IMR-90 (cell line): Measurements from ENCODE around the gene NOL4. TPM values are rescaled to one million over a fixed set of nuclear protein-coding genes. Genes with fewer than 3 reads are reported as not detected.

Experiments
- ATAC-seq: fragments of 200-7000 bp; cut with Tn5 transposase; 2 replicates; pipeline ENCODE4 v1.9.1; 2020; ENCODE audit warnings: low read depth, mild to moderate bottlenecking, moderate library complexity
- BruUV-seq: library from RNA; stranded (reverse); fragments of 400-500 nt; replicated peaks from 2 replicates; lab custom pipeline; 2021; lab: Mats Ljungman, UMichigan
- CTCF ChIA-PET: fragments of 300-600 bp; formaldehyde crosslinking; extraction: SDS; loops from one replicate; lab custom pipeline; 2021; ENCODE audit warnings: antibody characterized with exemption; lab: Yijun Ruan, JAX
- POLR2A ChIA-PET: fragments of 300-600 bp; sonication (Branson Sonifier 250); formaldehyde crosslinking; loops from one replicate; lab custom pipeline; 2022; ENCODE audit warnings: antibody characterized with exemption; ENCODE audit not compliant: unreplicated experiment; lab: Charles Lee
- DNase-seq: peaks from one replicate; pipeline ENCODE4 v3.0.0; 2013
- H2AFZ ChIP-seq: replicated peaks from 2 replicates; pipeline ENCODE3; 2013; ENCODE audit warnings: low read length, mild to moderate bottlenecking; ENCODE audit not compliant: poor library complexity
- H2AK5ac ChIP-seq: 2 replicates; pipeline ENCODE4 v1.6.1; 2013; ENCODE audit warnings: low read depth, low read length, inconsistent platforms
- H2AK9ac ChIP-seq: replicated peaks from 2 replicates; pipeline ENCODE3; 2013; ENCODE audit warnings: mild to moderate bottlenecking, low read depth, low read length, moderate library complexity; ENCODE audit not compliant: poor library complexity
- H2BK120ac ChIP-seq: 2 replicates; pipeline ENCODE4 v1.6.1; 2013; ENCODE audit warnings: low read depth, low read length, inconsistent platforms
- H2BK15ac ChIP-seq: 3 replicates; pipeline ENCODE4 v1.6.1; 2013; ENCODE audit warnings: low read depth, low read length, inconsistent platforms
- H2BK20ac ChIP-seq: 2 replicates; pipeline ENCODE4 v1.6.1; 2013; ENCODE audit warnings: low read depth, mild to moderate bottlenecking, inconsistent platforms, low read length, moderate library complexity
- H2BK5ac ChIP-seq: 2 replicates; pipeline ENCODE4 v1.6.1; 2013; ENCODE audit warnings: mild to moderate bottlenecking, low read depth, low read length, inconsistent platforms; ENCODE audit not compliant: poor library complexity, severe bottlenecking
- H3K14ac ChIP-seq: replicated peaks from 2 replicates; pipeline ENCODE4 v1.6.1; 2013; ENCODE audit warnings: low read depth, low read length, inconsistent platforms
- H3K18ac ChIP-seq: 2 replicates; pipeline ENCODE4 v1.6.1; 2013; ENCODE audit warnings: low read depth, low read length, control low read depth
- H3K23ac ChIP-seq: 2 replicates; pipeline ENCODE4 v1.6.1; 2013; ENCODE audit warnings: low read depth, low read length, inconsistent platforms
- H3K27ac ChIP-seq: 2 replicates; pipeline ENCODE4 v1.5.1; 2013; ENCODE audit warnings: mild to moderate bottlenecking, control low read depth, low read length; ENCODE audit not compliant: insufficient read depth
- H3K27me3 ChIP-seq: 2 replicates; pipeline ENCODE4 v1.6.1; 2013; ENCODE audit warnings: low read length; ENCODE audit not compliant: control insufficient read depth, insufficient read depth
- H3K36me3 ChIP-seq: 2 replicates; pipeline ENCODE4 v1.6.1; 2013; ENCODE audit warnings: low read length, mixed read lengths; ENCODE audit not compliant: control insufficient read depth, insufficient read depth
- H3K4ac ChIP-seq: 2 replicates; pipeline ENCODE4 v1.6.1; 2013; ENCODE audit warnings: low read depth, low read length, inconsistent platforms
- H3K4me1 ChIP-seq: 2 replicates; pipeline ENCODE4 v1.6.1; 2013; ENCODE audit warnings: low read length, mixed read lengths; ENCODE audit not compliant: control insufficient read depth, insufficient read depth
- H3K4me2 ChIP-seq: 2 replicates; pipeline ENCODE4 v1.6.1; 2013; ENCODE audit warnings: low read depth, mild to moderate bottlenecking, control low read depth, low read length, moderate library complexity
- H3K4me3 ChIP-seq: 2 replicates; pipeline ENCODE4 v1.5.1; 2013; ENCODE audit warnings: low read depth, mild to moderate bottlenecking, control low read depth, low read length, moderate library complexity; ENCODE audit not compliant: insufficient read depth
- H3K56ac ChIP-seq: 2 replicates; pipeline ENCODE4 v1.6.1; 2013; ENCODE audit warnings: low read length, inconsistent platforms; ENCODE audit not compliant: insufficient read depth; ENCODE audit errors: extremely low read depth
- H3K79me1 ChIP-seq, 2 experiments: 2 replicates each; pipeline ENCODE4 v1.6.1; 2013; ENCODE audit warnings: low read length in 2 of 2, inconsistent platforms in 1 of 2, low read depth in 1 of 2
- H3K9ac ChIP-seq: 2 replicates; pipeline ENCODE4 v1.6.1; 2013; ENCODE audit warnings: low read depth, low read length, control low read depth
- H3K9me1 ChIP-seq: 2 replicates; pipeline ENCODE4 v1.6.1; 2013; ENCODE audit warnings: low read length, inconsistent platforms; ENCODE audit not compliant: insufficient read depth
- H3K9me3 ChIP-seq: 2 replicates; pipeline ENCODE4 v1.6.1; 2013; ENCODE audit warnings: low read length; ENCODE audit not compliant: control insufficient read depth, insufficient read depth
- H4K20me1 ChIP-seq: 2 replicates; pipeline ENCODE4 v1.6.1; 2013; ENCODE audit warnings: low read length, inconsistent platforms; ENCODE audit not compliant: insufficient read depth
- H4K5ac ChIP-seq: 2 replicates; pipeline ENCODE4 v1.6.1; 2013; ENCODE audit warnings: mild to moderate bottlenecking, low read depth, low read length, control low read depth
- H4K8ac ChIP-seq, 2 experiments: 2 replicates each; pipeline ENCODE4 v1.6.1; 2013; ENCODE audit warnings: low read depth in 2 of 2, low read length in 2 of 2, control low read depth in 1 of 2, inconsistent platforms in 1 of 2
- H4K91ac ChIP-seq: 2 replicates; pipeline ENCODE4 v1.6.1; 2013; ENCODE audit warnings: low read depth, low read length, inconsistent platforms; ENCODE audit not compliant: insufficient read depth
- MAFK ChIP-seq: IDR thresholded peaks from 2 replicates; pipeline ENCODE4 v1.6.1; 2012; ENCODE audit warnings: low read depth, low read length, improper control_type of control experiment
- RAD21 ChIP-seq: IDR thresholded peaks from 2 replicates; pipeline ENCODE4 v1.6.1; 2012; ENCODE audit warnings: low read length, improper control_type of control experiment
- RFX5 ChIP-seq: IDR thresholded peaks from 2 replicates; pipeline ENCODE4 v1.8.0; 2012; ENCODE audit warnings: low read depth, mild to moderate bottlenecking, low read length, moderate library complexity
- WGBS, 2 experiments: methylation state at CpG; one replicate each; pipeline versions ENCODE4 v1.1.5 to v1.1.7; 2013; ENCODE audit warnings: missing lambda C conversion rate in 2 of 2; ENCODE audit not compliant: insufficient read length in 1 of 2; ENCODE audit errors: extremely low coverage in 2 of 2; 5-methylcytosine and 5-hydroxymethylcytosine counted together
- dilution Hi-C: fragments of 300-500 bp; cut with HindIII; formaldehyde crosslinking; loops from one replicate; pipeline ENCODE4 v1.14.3; 2018; ENCODE audit warnings: low sequenced_read_pairs; ENCODE audit not compliant: unreplicated experiment
- in situ Hi-C: fragments of 300-500 bp; cut with MboI; formaldehyde crosslinking; loops from 3 replicates; pipeline ENCODE4 v1.14.3; 2019; ENCODE audit warnings: low sequenced_read_pairs, inconsistent platforms, mixed read lengths
- intact Hi-C: fragments of 100-400 bp; cut with micrococcal nuclease; formaldehyde crosslinking; loops from 2 replicates; pipeline ENCODE4 v1.10.0; 2022
- polyA plus RNA-seq, 3 experiments: library from polyadenylated mRNA; depleted of rRNA; stranded (reverse); fragments of >200 nt; gene quantifications; 2 replicates each; pipeline ENCODE4 v1.2.3, GENCODE V29; 2012; ENCODE audit warnings: low replicate concordance in 1 of 3
- total RNA-seq: library from RNA; depleted of rRNA; stranded (reverse); fragments of >200 nt; gene quantifications from 2 replicates; pipeline ENCODE4 v1.2.3, GENCODE V29; 2012

Gene NOL4
- total and polyA plus RNA-seq, 2 of the 4 experiments (the other 2 are of a cell fraction), result not detected

DNA sequence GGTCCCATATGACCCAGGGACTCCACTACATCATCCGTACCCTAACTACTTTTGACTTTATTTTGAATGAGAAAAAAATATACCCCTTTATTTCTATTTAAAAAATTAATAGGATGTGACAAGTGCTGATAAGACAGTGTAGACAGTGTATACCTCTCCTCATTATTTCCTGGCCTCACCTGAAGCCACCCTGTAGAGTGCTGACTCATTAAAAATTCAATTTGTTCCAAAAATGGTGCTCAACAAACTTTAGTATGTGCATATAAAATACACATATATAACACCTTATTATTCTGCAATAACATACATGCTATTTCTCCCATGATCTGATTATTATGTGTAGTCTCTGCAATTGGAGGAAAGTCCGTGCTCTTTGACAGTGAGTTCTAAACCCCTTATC lies 20.8 kb downstream of the NOL4 start:
- Histone ChIP-seq H4K91ac (no peak overlapping the region), H3K36me3 (no peaks in the 10 kb centered on the region), H2BK15ac (no peak overlapping the region), H3K23ac (no peak overlapping the region), H3K27ac (no peak overlapping the region), H3K9me1 (no peaks in the 10 kb centered on the region), H3K56ac (no peak overlapping the region), H3K9me3 (no peaks in the 10 kb centered on the region), H4K20me1 (no peaks in the 10 kb centered on the region), H2BK20ac (no peak overlapping the region), H2BK5ac (no peak overlapping the region), H3K79me1 (no peaks in the 10 kb centered on the region), H3K9ac (no peak overlapping the region), H3K4me2 (no peak overlapping the region), H3K4me1 (no peaks in the 10 kb centered on the region), H2AK5ac (no peak overlapping the region), H3K4ac (no peak overlapping the region), H2AK9ac (no peak overlapping the region), H3K14ac (no peak overlapping the region), H3K27me3 (no peaks in the 10 kb centered on the region), H4K8ac (no peak overlapping the region), H3K4me3 (no peak overlapping the region), H4K5ac (no peak overlapping the region), H2BK120ac (no peak overlapping the region), H2AFZ (no peak overlapping the region), H3K18ac (no peak overlapping the region)
- dilution Hi-C loops, result no loop called here
- no TSS peak for BruUV-seq
- no peak for DNase-seq
- in situ Hi-C loops, result no loop called here
- intact Hi-C loops, result no loop called here
- WGBS, 2 experiments, result no CpG with 5 or more reads among the region's 2 CpGs
- CTCF ChIA-PET, result no interaction called here
- no peak for TF ChIP-seq RFX5
- TF ChIP-seq RAD21, result no peak
- peak; percentile 76 for TF ChIP-seq MAFK
- POLR2A ChIA-PET, result no interaction called here
- no peak for ATAC-seq
